Astrocyte (in vitro differentiated cells and primary cell): ENCODE data around the gene FFAR4. TPM values are rescaled to one million over a fixed set of nuclear protein-coding genes. Genes with fewer than 3 reads are reported as not detected.

Experiments used
- DNase-seq: peaks from one replicate; pipeline ENCODE4 v3.0.0-alpha.2; 2010; ENCODE audit warnings: low read depth
- FAIRE-seq: peaks from 2 replicates; lab custom pipeline; 2011; peaks lifted over from hg19 to GRCh38; lab: Jason Lieb, UNC
- H2AFZ ChIP-seq: 2 replicates; pipeline ENCODE4 v1.6.0; 2012; ENCODE audit warnings: low read depth, low read length, inconsistent platforms
- H3K27ac ChIP-seq: 2 replicates; pipeline ENCODE4 v1.5.1; 2011; ENCODE audit warnings: low read depth, low read length, inconsistent platforms
- H3K27me3 ChIP-seq: 2 replicates; pipeline ENCODE4 v1.6.0; 2011; ENCODE audit warnings: low read length, inconsistent platforms; ENCODE audit not compliant: insufficient read depth
- H3K36me3 ChIP-seq: 2 replicates; pipeline ENCODE4 v1.5.1; 2011; ENCODE audit warnings: low read length, inconsistent platforms; ENCODE audit not compliant: insufficient read depth
- H3K4me1 ChIP-seq: 2 replicates; pipeline ENCODE4 v1.5.1; 2011; ENCODE audit warnings: low read length, inconsistent platforms; ENCODE audit not compliant: insufficient read depth
- H3K4me2 ChIP-seq: 2 replicates; pipeline ENCODE4 v1.6.0; 2012; ENCODE audit warnings: low read length, inconsistent platforms
- H3K4me3 ChIP-seq: 2 replicates; pipeline ENCODE4 v1.5.1; 2011; ENCODE audit warnings: low read depth, mild to moderate bottlenecking, low read length, inconsistent platforms; ENCODE audit not compliant: insufficient read depth
- H3K79me2 ChIP-seq: 2 replicates; pipeline ENCODE4 v1.6.0; 2012; ENCODE audit warnings: mild to moderate bottlenecking, low read length, inconsistent platforms; ENCODE audit not compliant: insufficient read depth
- H3K9ac ChIP-seq: 2 replicates; pipeline ENCODE4 v1.6.0; 2012; ENCODE audit warnings: mild to moderate bottlenecking, low read length, inconsistent platforms
- H3K9me3 ChIP-seq: 2 replicates; pipeline ENCODE4 v1.5.1; 2012; ENCODE audit warnings: low read depth, mild to moderate bottlenecking, low read length, inconsistent platforms; ENCODE audit not compliant: insufficient read depth
- H4K20me1 ChIP-seq: 2 replicates; pipeline ENCODE4 v1.6.0; 2012; ENCODE audit warnings: low read length, inconsistent platforms; ENCODE audit not compliant: insufficient read depth
- H3K27ac Mint-ChIP-seq: one replicate; pipeline ENCODE4 v1.8.0; 2021; ENCODE audit warnings: mild to moderate bottlenecking, mixed read lengths; ENCODE audit not compliant: unreplicated experiment
- H3K27me3 Mint-ChIP-seq: one replicate; pipeline ENCODE4 v1.8.0; 2021; ENCODE audit warnings: low read depth, mixed read lengths; ENCODE audit not compliant: unreplicated experiment
- H3K36me3 Mint-ChIP-seq: one replicate; pipeline ENCODE4 v1.8.0; 2021; ENCODE audit warnings: low read depth, mixed read lengths; ENCODE audit not compliant: unreplicated experiment
- H3K4me1 Mint-ChIP-seq: one replicate; pipeline ENCODE4 v1.8.0; 2021; ENCODE audit warnings: low read depth, mixed read lengths; ENCODE audit not compliant: unreplicated experiment
- H3K4me3 Mint-ChIP-seq: one replicate; pipeline ENCODE4 v1.8.0; 2021; ENCODE audit warnings: mild to moderate bottlenecking, moderate library complexity, mixed read lengths; ENCODE audit not compliant: unreplicated experiment
- H3K9me3 Mint-ChIP-seq: one replicate; pipeline ENCODE4 v1.8.0; 2021; ENCODE audit warnings: mild to moderate bottlenecking, mixed read lengths; ENCODE audit not compliant: unreplicated experiment
- CTCF ChIP-seq: IDR thresholded peaks from 2 replicates; pipeline ENCODE4 v1.5.1; 2011; ENCODE audit warnings: low read depth, mild to moderate bottlenecking, inconsistent platforms, low read length, moderate library complexity; ENCODE audit not compliant: insufficient read depth
- EZH2 ChIP-seq: IDR thresholded peaks from 2 replicates; pipeline ENCODE4 v1.6.1; 2012; ENCODE audit warnings: mild to moderate bottlenecking, low read length, inconsistent platforms; ENCODE audit not compliant: insufficient read depth
- total RNA-seq: library from RNA; stranded (reverse); gene quantifications from 2 replicates; pipeline ENCODE4 v1.2.1, GENCODE V29; 2021

Gene FFAR4
- total RNA-seq, 1 donor from 2014 or later: not detected

- H3K27ac ChIP-seq: no peak within 1 kb of the TSS
- H3K4me2 ChIP-seq: peak within 1 kb of the TSS; percentile 77
- H3K36me3 ChIP-seq: no peaks in the 10 kb centered on the region
- peaks cover 40% of the 10 kb centered on the region for H3K27me3 ChIP-seq
- no peak within 1 kb of the TSS for H3K4me3 ChIP-seq
- H3K9me3 Mint-ChIP-seq: peaks cover 4% of the 10 kb centered on the region
- peak within 1 kb of the TSS; percentile 44 for H2AFZ ChIP-seq
- no peaks in the 10 kb centered on the region for H3K36me3 Mint-ChIP-seq
- H3K9ac ChIP-seq: no peak within 1 kb of the TSS
- no peaks in the 10 kb centered on the region for H3K79me2 ChIP-seq
- no peaks in the 10 kb centered on the region for H4K20me1 ChIP-seq
- peak within 1 kb of the TSS; percentile 67 for H3K4me3 Mint-ChIP-seq
- DNase-seq (no peak), FAIRE-seq (no peak)
- TF ChIP-seq CTCF: no peak
- TF ChIP-seq EZH2: peak; percentile 68
- no peaks in the 10 kb centered on the region for H3K9me3 ChIP-seq
- no peak within 1 kb of the TSS for H3K27ac Mint-ChIP-seq
- H3K4me1 ChIP-seq: peaks cover 5% of the 10 kb centered on the region
- H3K4me1 Mint-ChIP-seq: no peaks in the 10 kb centered on the region
- H3K27me3 Mint-ChIP-seq: peaks cover 60% of the 10 kb centered on the region
These were observed 34.8 kb downstream of the FFAR4 start, which contains the start of gene RBP4 for GRCh38 chr10:93601146-93601773. RBP4 (minus strand) TSS chr10:93601235; CDS start chr10:93601028, 207 bp downstream.

GRCh38 chr10:93601774-93602162, 35.3 kb downstream of the FFAR4 start:
- Mint-ChIP-seq H3K4me1 (no peaks in the 10 kb centered on the region), H3K27me3 (peaks cover 63% of the 10 kb centered on the region), H3K4me3 (peak overlapping the region; percentile 40), H3K27ac (no peak overlapping the region), H3K9me3 (peaks cover 4% of the 10 kb centered on the region), H3K36me3 (no peaks in the 10 kb centered on the region)
- DNase-seq (no peak), FAIRE-seq (peak; percentile 17)
- Histone ChIP-seq H4K20me1 (no peaks in the 10 kb centered on the region), H3K27ac (no peak overlapping the region), H3K4me1 (peaks cover 5% of the 10 kb centered on the region), H3K36me3 (no peaks in the 10 kb centered on the region), H3K4me2 (peak overlapping the region; percentile 77), H3K27me3 (peaks cover 40% of the 10 kb centered on the region), H3K4me3 (no peak overlapping the region), H3K9me3 (no peaks in the 10 kb centered on the region), H3K79me2 (no peaks in the 10 kb centered on the region), H3K9ac (no peak overlapping the region), H2AFZ (no peak overlapping the region)
- TF ChIP-seq EZH2 (no peak), CTCF (no peak)

- H3K36me3 ChIP-seq: no peaks in the 10 kb centered on the region
- H3K27ac ChIP-seq: no peak overlapping the region
- H3K4me1 ChIP-seq: peaks cover 5% of the 10 kb centered on the region
- peaks cover 4% of the 10 kb centered on the region for H3K9me3 Mint-ChIP-seq
- no peaks in the 10 kb centered on the region for H4K20me1 ChIP-seq
- no peaks in the 10 kb centered on the region for H3K4me1 Mint-ChIP-seq
- no peak overlapping the region for H3K4me3 ChIP-seq
- H3K27ac Mint-ChIP-seq: no peak overlapping the region
- H3K4me3 Mint-ChIP-seq: no peak overlapping the region
- no peak overlapping the region for H3K4me2 ChIP-seq
- no peak for TF ChIP-seq EZH2
- TF ChIP-seq CTCF: no peak
- H3K36me3 Mint-ChIP-seq: no peaks in the 10 kb centered on the region
- H3K27me3 ChIP-seq: peaks cover 43% of the 10 kb centered on the region
- FAIRE-seq: no peak
- H2AFZ ChIP-seq: no peak overlapping the region
- no peak for DNase-seq
- no peaks in the 10 kb centered on the region for H3K79me2 ChIP-seq
- no peaks in the 10 kb centered on the region for H3K9me3 ChIP-seq
- H3K9ac ChIP-seq: no peak overlapping the region
- H3K27me3 Mint-ChIP-seq: peaks cover 61% of the 10 kb centered on the region
These were observed 36.6 kb downstream of the FFAR4 start for GRCh38 chr10:93603023-93603422.
